Measurements from ENCODE around the gene RAB6A.

The RAB6A gene

DNA sequence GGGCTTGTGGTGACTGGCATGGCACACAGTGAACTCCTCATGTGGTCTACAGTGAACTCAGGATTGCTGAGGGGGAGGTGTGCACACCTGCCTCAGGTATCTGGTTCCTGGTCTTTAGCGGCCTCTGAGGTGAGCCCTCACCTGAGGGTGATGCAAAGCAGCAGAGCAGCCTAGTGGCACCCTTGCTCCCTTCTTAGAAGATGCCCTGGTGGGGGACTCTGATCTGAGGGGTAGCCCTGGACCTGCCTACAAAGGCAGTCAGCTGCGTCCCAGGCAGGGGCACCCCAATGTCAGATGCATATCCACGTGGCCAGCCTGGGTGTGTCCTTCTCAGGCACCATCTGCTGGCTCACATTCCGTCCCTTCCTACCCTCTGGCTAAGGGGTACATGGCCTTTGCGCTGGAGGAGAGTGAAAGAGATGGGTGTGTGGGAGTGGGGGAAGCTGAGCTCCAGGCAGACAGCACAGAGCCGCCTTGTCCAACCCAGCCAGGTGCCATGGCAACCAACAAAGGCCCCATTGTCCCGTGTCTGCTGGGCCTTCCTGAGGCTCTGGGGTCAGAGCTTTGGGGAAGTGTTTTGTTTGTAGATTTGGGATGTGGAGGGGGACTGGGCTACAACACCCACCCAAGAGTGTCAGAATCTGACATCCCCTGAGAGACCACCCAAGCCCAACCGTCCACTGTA lies 108.7 kb downstream of the RAB6A start:
- peak in 1 of 3 experiments; percentile 40 for DNase-seq

DNA sequence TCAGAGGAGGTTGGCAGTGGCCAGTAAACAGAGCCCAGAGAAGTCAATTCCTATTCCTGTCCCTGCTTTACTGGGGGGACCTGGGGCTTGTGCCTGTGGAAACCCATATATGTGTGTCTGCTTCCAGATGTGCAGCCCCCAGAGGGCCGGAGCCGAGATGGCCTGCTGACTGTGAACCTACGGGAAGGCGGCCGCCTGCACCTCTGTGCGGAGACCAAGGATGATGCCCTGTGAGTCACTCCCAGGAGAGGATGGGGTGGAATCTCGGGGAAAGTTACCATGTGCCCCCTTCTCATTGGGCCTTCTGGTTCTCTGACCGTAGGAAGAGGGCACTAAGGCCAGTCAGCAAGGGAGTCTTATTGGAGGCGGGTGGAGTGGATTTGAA lies 109.2 kb downstream of the RAB6A start:
- no peak for DNase-seq

DNA sequence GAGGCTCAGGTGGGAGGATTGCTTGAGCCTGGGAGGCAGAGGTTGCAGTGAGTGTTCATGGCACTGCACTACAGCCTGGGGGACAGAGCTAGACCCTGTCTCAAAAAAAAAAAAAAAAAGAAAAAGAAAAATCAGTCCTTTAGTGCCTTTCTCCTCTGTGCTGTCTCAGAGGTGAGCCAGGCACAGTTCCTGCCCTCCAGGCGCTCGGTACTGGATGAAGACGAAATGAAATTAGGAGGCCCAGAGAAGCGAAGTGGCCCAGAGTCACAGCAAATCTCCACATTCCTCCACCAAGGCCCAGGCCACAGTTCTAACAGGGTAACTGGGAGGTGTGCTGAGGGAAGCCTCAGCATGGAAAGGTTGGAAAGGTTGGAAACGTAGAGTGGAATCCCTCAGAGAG lies 109.6 kb downstream of the RAB6A start:
- no peak for DNase-seq

DNA sequence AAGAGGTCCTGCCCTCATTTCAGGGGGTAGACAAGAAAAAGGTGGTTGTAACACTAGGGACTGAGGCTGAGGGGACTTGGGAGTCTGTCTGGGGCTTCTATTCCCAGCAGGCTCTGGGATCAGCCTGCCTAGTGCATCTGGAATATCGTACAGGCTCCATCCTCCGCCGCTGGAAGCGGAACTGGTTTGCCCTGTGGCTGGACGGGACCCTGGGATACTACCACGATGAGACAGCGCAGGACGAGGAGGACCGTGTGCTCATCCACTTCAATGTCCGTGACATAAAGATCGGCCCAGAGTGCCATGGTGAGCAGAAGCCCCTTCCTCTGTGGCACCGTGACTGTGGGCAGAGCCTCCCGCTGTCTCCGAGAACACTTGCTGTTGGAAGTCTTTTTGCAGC lies 110.5 kb downstream of the RAB6A start:
- no peak for DNase-seq

DNA sequence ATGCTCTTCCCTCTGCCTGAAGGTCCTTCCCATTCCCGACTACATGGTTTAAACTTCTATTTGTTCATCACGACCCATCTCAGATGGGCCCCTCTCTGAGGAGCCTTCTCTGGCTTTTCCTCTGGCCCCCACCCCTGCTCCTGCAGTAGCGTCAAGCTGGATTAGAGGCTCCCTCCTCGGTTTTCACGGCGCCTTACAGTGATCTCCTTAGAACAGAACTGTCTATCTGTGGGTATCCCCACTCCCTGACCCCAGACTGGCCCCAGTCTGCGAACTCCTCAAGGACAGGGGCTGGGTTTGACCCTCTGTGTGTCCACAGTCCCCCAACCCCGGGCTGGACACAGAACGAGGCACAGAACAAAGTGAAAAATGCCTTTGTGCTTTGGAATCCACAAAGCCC lies 111.7 kb downstream of the RAB6A start:
- DNase-seq = no peak

DNA sequence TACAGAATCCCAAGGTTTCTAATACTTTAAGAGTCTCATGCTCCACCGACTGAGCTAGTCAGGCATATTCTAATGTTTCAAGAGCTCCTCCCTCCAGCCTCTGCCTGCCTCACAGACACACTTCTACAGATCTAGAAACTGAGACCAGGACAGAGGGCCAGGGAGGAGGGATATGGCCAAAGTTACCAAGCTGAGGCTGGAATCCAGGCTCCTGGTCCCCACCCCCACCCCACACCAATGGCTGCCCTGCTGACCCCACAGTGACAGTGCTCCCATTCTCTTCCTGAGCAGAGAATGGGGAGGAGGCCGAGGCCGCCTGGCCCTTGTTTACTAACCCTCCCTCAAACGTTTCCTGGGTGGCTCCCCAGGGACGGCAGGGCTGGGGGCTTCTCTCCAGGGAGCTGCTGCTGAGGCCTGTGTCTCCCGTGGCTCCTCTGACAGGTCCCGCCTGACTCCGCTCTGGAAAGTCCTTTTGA lies 112.3 kb downstream of the RAB6A start:
- peak in 1 of 3 experiments; percentile 30 for DNase-seq

DNA sequence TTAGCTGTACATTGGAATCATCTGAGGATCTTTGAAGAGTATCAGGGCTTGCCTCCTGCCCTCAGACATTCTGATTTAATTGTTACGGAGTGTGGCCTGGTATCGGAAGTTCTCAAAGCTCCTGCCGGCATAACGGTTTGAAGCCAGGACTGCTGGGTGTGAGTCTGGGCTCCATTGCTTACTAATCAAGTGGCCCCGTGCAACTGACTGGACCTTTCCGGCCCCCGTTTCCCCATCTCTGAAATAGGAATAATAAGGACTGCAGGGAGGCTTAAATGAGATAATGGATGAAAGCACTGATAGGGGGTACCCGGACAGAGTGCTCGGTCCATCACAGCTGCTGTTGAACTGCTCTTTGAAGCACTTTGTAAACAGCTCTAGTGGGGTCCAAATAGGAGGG lies 112.8 kb downstream of the RAB6A start:
- DNase-seq = no peak

DNA sequence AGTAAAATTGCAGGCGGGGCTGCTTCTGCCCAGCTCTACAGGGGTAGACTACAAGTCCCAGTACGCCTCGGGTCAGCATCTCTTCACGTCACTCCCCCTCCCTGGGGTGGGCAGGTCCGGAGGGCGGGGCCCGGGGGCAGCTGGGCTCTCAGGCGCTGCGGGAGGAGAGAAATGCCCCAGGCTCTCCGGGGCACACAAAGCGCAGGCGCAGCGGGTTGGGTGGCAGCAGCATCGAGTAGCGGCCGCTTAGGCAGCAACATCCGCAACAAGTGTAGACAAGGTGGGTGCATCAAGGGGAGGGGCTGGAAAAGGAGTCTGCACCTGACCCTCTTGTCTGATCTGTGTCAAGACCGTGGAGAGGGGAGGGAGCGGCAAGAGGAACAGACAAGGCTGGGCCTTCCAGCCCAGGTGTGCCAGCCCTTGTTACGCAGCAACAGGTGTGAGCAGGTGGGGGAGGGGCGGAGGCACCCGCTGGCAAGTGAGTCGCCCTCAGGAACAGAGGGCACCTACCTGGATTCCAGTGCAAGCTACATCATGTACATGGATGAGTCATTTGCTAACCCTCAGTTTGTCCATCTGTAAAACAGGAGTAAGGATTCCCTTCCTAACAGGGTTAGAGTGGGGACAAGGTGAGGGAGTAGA lies 113.3 kb downstream of the RAB6A start:
- peak; percentile 94 to 99 (median 98) for DNase-seq

DNA sequence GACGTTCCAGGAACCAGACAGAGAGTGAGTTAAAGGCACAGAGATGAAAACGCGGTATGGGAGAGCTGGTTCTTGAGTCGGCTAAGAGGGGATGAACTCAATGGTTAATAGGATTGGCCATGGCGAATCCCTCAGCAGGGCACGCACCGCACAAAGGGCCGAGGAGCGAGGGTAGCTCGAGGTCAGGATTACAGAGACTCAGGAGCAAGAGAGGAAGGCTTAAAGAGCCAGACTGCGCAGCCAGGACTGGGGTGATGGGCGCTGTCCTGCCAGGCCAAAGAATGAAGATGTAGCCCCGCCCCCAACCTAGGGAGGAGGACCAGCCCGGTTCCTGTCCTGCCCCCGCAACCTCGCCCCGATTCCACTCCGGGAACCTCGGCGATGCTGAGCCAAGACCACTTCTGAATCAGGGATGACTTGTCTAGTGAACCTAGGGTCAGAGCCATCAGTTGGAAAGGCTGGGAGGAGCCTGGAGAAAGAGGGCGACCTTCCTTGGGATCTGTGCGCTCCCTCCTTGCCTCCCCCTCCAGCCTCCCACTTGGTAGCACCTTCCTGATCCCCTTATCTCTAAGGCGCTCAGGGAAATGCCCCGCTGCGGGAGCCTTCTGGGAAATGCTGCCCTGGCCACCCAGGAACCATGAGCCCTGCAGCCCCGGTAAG lies 114.8 kb downstream of the RAB6A start, which contains the start of gene PLEKHB1:
Gene PLEKHB1 (plus strand): TSS at position 610 of the 660 bp plus-strand sequence. CDS start 28 bp downstream, at position 638.
- DNase-seq = no peak

DNA sequence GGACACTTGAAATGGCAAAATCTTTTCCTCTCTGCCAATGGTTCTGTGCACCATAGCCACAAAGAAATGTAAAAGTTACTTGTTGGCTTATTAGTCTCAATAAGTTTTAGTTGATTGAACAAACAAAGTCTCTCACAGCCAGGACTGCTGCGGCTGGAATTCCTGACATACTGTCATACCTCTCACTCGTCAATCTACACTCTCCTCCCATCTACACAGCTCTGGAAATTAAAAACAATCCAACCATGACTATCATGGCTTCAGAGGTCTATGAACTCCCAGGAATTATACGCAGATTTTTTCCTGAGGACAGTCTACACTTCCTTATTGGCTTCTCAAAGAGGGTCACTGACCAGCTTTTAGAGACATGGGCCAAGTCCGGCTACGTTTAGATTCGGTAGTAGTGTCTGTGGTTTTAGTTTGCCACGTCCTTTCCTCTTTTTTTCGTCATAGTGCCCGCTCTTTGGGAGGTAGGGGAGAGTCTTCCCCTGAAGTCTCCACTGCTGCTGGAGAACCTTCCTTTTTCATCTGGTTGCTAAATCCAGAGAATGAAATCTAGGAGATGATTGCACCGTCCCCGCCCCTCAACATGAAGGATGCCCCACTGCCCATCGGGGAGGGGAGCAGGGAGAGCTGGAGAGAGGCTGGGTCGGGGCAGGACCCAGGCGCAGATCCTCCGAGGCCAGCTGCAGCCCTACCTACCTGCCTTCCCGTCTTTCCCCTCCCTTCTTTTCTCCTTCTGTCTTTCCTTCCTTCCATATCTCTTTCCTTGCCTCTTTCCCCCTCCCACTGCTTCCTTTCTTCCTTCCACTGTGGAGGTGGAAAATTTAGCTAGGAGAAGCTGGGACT lies 115.5 kb downstream of the RAB6A start:
- DNase-seq = no peak

DNA sequence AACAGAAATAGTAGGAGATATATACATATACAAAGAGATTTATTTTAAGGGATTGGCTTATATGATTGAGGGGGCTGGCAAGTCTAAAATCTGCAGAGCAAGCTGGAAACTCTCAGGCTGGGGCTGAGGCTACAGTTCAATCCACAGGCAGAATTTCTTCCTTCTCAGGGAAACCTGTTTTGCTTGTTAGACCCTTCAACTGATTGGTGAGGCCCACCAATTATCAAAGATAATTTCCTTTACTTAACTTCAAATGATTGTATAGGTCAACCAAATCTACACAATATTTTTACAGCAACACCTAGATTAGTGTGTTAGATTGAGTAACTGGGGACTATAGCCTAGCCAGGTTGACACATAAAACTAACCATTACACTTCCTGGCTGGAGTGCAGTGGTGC lies 119.2 kb downstream of the RAB6A start:
- no peak for DNase-seq

DNA sequence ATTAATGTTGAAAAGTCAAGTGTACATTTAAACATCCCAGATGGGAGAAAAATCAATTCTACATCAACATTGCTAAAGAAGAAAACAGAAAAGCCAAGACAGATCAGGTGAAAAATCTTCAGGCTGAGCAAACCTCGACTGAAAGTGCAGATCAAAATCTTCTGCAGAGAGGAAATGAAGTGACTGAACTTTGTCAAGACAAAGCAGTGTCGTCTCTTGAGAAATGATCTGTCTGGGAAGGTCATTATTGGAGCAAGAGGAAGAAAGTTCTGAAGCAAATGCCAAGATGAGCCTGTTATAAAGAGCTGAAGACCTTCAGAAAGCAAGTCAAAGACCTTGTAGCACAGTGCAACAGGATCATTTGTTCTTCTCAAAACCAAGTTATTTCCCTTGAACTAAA lies 120.3 kb downstream of the RAB6A start:
- DNase-seq = no peak

DNA sequence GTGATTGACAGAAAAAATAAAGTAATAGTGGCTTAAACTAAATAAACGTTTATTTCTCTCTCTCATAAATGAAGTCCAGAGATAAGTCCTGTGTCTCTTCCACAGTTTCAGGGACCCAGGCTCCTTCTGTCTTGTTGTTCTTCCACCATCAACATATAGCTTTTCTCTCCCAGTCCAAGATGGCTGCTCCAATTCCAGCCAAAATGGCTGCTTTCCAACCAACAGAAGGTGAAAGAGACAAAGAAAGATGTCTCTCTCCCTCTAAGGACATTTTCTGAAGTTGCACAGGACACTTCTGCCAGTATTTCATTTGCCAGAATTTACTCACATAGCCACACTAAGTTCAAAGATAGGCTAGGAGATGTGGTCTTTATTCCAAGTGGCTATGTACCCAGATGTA lies 123.9 kb downstream of the RAB6A start:
- DNase-seq = peak in 1 of 3 experiments; percentile 14

DNA sequence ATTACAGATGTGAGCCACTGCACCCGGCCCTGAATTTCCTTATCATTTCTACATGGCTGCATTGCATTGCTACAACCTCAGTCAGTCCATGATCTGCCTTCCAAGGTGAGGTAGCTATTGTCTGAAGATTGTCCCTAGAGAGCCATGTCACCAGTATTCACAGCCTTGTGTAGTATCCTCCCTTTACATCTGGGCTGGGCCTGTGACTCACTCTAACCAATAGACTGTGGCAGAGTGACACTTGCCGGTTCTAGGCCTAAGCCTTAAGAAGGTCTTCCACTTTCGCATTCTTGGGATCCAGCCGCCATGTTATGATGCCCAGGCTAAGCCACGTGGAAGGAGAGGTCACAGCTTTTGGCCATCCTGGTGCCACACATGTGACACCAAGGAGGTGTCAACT lies 124.6 kb downstream of the RAB6A start:
- DNase-seq = no peak

DNA sequence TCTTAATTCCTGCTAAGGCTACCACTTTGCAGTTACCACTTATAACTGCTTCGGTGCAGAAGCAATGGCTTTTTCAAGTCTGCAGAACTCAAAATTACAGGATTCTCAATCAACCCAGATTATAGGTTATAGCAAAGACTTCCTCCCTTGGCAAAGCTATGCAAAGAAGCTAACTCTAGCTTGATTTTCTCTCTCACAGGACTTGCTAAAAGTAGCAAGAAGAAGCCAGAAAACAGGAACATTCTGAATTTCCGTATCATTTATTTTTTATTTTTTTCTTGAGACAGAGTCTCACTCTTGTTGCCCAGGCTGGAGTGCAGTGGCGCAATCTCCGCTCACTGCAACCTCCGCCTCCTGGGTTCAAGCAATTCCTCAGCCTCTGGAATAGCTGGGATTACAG lies 125.2 kb downstream of the RAB6A start:
- no peak for DNase-seq

DNA sequence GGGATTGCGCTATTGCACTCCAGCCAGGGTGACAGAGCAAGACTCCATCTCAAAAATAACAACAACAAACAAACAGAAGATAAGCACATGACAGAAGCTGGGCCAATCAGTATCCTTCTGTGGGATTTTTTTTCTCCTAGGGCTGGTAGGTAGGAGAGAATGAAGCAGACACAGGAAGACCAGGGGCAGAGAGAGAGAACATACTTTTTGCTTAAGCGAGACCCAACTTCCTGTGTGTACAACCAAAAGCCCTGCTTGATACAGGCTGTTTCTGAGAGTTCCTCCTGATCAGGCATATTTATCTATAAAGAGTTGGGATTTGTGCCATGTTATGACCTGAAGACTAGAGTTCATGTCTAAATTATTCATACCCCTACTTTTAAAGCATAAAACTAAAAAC lies 126.9 kb downstream of the RAB6A start:
- no peak for DNase-seq

DNA sequence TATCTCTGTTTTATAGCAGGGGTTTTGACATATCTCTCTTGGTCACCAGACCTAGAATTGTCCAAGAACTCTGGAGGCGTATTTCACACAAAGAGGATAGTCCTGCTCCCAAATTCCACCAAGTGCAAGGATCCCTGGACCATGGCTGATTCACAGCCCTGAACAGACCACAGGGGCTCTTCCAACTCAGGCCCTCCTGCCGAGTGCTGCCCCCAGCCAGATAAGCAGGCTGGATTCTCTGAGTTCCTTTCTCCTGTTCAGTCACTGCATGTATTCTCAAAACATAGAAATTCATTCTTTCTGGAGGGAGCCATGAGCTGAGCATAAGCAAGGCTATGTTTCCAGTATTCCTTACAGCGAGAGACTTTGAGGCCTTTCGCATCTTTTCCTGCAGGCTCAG lies 127.9 kb downstream of the RAB6A start:
- no peak for DNase-seq

DNA sequence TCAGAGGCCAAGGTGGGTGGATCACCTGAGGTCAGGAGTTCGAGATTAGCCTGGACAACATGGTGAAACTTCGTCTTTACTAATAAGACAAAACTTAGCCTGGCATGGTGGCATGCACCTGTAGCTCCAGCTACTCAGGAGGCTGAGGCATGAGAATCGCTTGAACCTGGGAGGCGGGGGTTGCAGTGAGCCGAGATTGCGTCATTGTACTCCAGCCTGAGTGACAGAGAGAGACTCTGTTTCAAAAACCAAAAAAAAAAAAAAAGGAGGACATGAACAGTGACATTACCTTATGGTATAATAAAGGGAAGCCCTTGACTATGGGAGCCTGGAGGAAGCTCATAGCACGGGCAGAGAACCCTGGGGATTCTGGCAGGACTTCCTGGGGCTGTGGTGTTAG lies 131.0 kb downstream of the RAB6A start:
- DNase-seq = no peak

DNA sequence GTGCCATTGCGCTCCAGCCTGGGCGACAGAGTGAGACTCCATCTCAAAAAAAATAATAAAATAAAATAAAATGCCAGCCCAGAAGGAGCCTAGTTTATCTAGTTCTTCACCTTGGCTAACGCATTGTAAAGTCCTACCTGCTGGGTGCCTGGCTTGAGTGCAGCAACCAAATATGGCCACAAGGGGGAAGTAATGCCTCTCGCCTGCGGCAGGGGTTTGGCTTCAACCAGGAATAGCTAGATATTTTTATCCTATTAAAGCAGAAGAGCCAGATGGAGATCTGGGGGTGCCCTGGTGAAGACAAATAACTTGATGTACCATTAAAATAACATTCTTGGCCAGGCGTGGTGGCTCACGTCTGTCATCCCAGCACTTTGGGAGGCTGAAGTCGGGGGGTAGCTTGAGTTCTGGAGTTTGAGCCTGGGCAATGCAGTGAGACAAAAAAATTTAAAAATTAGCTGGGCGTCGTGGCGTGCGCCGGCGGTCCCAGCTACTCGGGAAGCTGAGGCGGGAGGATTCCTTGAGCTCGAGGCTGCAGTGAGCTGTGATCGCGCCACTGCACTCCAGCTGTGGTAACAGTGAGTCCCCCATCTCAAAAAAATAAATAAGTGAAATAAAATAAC lies 135.1 kb downstream of the RAB6A start:
- peak; percentile 68 to 88 (median 79) for DNase-seq
